ENCODE data around the gene MFGE8.

DNA sequence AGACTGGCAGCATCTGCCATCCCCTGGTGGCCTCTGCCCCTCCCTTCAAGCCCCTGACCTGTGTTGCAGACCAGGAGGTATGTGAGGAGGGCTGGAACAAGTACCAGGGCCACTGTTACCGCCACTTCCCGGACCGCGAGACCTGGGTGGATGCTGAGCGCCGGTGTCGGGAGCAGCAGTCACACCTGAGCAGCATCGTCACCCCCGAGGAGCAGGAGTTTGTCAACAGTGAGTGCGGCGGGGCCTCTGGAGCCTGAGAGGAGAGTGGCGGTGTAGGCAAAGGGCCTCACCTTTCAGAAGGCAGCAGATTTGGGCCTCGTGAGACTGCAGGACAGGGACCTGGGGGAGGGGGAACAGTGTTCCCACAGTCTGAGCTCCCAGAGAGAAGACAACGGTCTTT, 41.9 kb downstream of the MFGE8 start:
- TF ChIP-seq EZH2phosphoT487 (IDR thresholded peaks at IDR 0.05; ENCODE audit: insufficient read depth, low read depth) (no peak), EZH2 (IDR thresholded peaks at IDR 0.05; ENCODE audit: insufficient read depth, poor library complexity, severe bottlenecking) (no peak)

Data from GM23248 (cell line).